Effector memory CD4-positive, alpha-beta T cell (primary cell): Measurements from ENCODE around the gene LRRC74B.
"Not testable (repeated sequence)": the region's sequence is repeated elsewhere in the genome, so short reads cannot be mapped to it uniquely, and the experiment has no call there.

Source experiments
- DNase-seq, 3 donors: peaks; one replicate each; pipeline ENCODE4 v3.0.0-alpha.2; 2020
- H3K27ac ChIP-seq: 2 replicates; pipeline ENCODE4 v1.7.0; 2013; ENCODE audit warnings: mild to moderate bottlenecking, low read length, moderate library complexity; ENCODE audit not compliant: insufficient read depth, poor library complexity, severe bottlenecking
- H3K27me3 ChIP-seq: replicated peaks from 2 replicates; pipeline ENCODE4 v1.7.0; 2013; ENCODE audit warnings: mild to moderate bottlenecking, low read length; ENCODE audit not compliant: insufficient read depth, control insufficient read depth, poor library complexity, severe bottlenecking
- H3K36me3 ChIP-seq: 2 replicates; pipeline ENCODE4 v1.7.0; 2013; ENCODE audit warnings: mild to moderate bottlenecking, low read length, moderate library complexity; ENCODE audit not compliant: control insufficient read depth, insufficient read depth
- H3K4me1 ChIP-seq: 2 replicates; pipeline ENCODE4 v1.7.0; 2013; ENCODE audit warnings: low read length, mild to moderate bottlenecking; ENCODE audit not compliant: control insufficient read depth, insufficient read depth, poor library complexity, severe bottlenecking
- H3K4me3 ChIP-seq: 2 replicates; pipeline ENCODE4 v1.7.0; 2013; ENCODE audit warnings: low read length, low read depth, mild to moderate bottlenecking; ENCODE audit not compliant: insufficient read depth, poor library complexity, severe bottlenecking
- H3K9me3 ChIP-seq: 2 replicates; pipeline ENCODE4 v1.7.0; 2013; ENCODE audit warnings: mild to moderate bottlenecking, low read length, moderate library complexity; ENCODE audit not compliant: control insufficient read depth

Gene LRRC74B

DNA sequence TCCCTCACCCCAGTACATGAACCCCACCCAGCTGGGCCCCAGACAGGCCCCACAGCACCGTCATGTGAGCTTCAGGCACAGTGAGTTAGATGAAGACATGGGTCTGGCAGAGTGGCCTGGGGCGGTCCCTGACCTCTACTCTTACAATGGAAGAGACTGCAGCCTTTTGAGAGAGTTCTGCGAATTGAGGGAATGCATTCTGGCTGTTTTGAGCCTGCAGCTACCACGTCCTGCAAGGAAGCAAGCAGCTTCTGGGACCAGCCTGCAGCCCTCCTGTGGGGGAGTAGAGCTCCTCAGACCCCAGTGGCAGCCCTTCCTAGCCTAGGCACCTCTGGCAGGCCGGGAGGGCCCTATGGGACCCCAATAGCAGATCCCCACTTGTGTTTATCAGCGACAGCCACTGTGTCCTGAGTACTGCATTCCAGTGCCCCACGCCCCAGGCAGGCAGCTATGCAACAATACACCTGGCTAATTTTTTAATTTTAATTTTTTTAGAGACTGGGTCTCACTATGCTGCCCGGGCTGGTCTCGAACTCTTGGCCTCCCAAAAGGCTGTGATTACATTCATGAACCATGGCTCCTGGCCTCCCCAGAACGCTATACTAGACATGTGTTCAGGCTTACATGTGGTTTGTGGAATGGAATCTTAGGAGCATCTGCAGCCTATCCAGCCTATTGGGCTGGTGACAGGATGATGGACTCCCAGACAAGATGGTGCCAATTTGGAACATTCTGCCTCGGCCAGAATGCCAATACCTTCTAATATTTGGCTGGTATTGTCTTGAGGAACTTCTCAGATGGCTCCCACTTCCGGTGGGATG is 12.7 kb upstream of the LRRC74B start:
- H3K27ac ChIP-seq = no peak overlapping the region
- H3K4me1 ChIP-seq = peaks cover 7% of the 10 kb centered on the region
- no peak overlapping the region for H3K4me3 ChIP-seq
- no peaks in the 10 kb centered on the region for H3K9me3 ChIP-seq
- H3K36me3 ChIP-seq = no peaks in the 10 kb centered on the region
- no peak for DNase-seq
- peaks cover 8% of the 10 kb centered on the region for H3K27me3 ChIP-seq

DNA sequence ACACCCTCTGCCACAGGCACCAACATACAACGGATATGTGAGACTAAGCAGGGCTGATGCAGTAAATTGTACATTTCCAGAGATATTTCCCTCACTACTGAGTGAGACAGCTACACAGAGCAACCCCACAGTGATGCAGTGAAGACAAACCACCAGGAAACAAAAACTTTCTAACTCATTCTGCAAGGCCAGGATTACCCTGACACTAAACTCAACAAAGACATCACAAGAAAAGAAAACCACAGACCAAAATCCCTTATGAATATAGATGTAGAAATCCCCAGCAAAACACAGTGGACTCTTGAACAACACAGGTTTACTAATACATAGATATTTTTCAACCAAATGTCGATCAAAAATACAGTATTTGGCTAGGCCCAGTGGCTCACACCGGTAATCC is 11.9 kb upstream of the LRRC74B start:
- no peak overlapping the region for H3K4me3 ChIP-seq
- peaks cover 7% of the 10 kb centered on the region for H3K4me1 ChIP-seq
- no peaks in the 10 kb centered on the region for H3K36me3 ChIP-seq
- no peak for DNase-seq
- H3K9me3 ChIP-seq = no peaks in the 10 kb centered on the region
- H3K27ac ChIP-seq = no peak overlapping the region
- peaks cover 8% of the 10 kb centered on the region for H3K27me3 ChIP-seq

DNA sequence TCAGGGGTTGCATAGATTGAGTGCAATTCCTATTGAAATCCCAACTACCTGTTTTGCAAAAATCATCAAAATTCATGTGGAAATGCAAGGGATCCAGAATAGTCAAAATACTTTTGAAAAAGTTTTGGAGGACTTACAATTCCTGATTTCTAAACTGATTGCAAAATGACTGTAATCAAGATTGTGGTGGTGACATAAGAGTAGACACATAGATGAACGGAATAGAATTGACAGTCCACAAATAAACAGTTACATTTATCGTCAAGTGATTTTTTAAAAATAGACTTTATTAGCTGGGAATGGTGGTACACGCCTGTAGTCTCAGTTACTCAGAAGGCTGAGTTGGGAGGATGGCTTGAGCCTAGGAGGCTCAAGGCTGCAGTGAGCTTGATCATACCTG is 10.8 kb upstream of the LRRC74B start:
- no peaks in the 10 kb centered on the region for H3K9me3 ChIP-seq
- H3K4me1 ChIP-seq = peaks cover 7% of the 10 kb centered on the region
- no peak for DNase-seq
- H3K27ac ChIP-seq = no peak overlapping the region
- no peak overlapping the region for H3K4me3 ChIP-seq
- H3K36me3 ChIP-seq = no peaks in the 10 kb centered on the region
- H3K27me3 ChIP-seq = peaks cover 8% of the 10 kb centered on the region

DNA sequence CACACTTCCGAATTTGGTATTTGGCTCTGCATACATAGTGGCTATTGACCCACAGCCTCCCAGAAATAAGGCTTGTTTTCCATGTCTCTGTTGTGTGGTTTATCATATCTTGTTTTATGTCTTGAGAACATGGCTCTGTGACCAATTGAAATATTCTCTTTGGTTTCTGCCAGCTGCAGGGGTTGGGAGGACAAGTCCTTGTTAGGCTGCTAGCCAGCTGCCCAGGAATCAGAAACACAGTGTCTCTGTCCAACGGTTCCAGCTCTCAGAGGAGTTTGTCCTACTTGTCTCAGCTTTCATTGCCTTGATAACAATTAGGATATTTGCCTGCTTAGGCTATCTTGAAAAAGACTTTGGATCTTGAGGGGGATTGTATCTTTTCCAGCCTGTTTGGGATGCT is 7.3 kb upstream of the LRRC74B start:
- Histone ChIP-seq H3K4me3 (no peak overlapping the region), H3K36me3 (no peaks in the 10 kb centered on the region), H3K27ac (no peak overlapping the region), H3K9me3 (no peaks in the 10 kb centered on the region), H3K4me1 (no peaks in the 10 kb centered on the region), H3K27me3 (no peaks in the 10 kb centered on the region)
- no peak for DNase-seq

DNA sequence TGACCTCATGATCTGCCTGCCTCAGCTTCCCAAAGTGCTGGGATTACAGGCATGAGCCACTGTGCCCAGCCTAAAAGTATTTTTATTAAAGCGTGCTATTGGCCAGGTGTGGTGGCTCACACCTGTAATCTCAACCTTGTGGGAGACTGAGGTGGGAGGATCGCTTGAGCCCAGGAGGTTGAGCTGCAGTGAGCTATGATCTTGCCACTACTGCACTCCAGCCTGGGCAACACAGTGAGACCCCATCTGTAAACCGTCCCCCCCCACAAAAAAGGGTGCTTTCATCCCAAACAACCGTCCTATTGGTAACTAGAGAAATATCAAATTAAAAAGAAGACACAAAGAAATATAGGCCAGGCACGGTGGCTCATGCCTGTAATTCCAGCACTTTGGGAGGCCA is 6.6 kb upstream of the LRRC74B start:
- not testable (repeated sequence) for H3K4me3 ChIP-seq, H3K9me3 ChIP-seq, H3K27ac ChIP-seq, DNase-seq, H3K4me1 ChIP-seq, H3K27me3 ChIP-seq, H3K36me3 ChIP-seq

DNA sequence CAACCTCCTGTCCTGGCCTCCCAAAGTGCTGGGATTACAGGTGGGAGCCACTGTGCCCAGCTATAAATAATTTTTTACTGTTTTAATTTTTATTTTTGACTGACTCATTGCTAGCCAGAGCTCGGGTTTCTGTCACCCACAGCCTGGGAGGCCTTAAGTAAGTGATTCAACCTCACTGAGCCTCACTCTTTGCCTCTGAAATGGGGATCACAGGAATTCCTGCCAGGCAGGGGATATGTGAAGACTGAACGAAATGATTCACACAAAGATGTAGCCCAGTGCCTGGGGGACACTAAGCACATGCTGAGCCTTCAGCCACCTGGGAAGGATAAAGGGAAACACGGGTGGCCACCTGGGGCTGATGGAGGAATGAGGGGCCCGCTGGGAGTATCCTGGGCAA is 3.8 kb upstream of the LRRC74B start:
- Histone ChIP-seq H3K27me3 (no peaks in the 10 kb centered on the region), H3K4me3 (no peak overlapping the region), H3K36me3 (no peaks in the 10 kb centered on the region), H3K4me1 (peaks cover 20% of the 10 kb centered on the region), H3K27ac (no peak overlapping the region), H3K9me3 (no peaks in the 10 kb centered on the region)
- no peak for DNase-seq

DNA sequence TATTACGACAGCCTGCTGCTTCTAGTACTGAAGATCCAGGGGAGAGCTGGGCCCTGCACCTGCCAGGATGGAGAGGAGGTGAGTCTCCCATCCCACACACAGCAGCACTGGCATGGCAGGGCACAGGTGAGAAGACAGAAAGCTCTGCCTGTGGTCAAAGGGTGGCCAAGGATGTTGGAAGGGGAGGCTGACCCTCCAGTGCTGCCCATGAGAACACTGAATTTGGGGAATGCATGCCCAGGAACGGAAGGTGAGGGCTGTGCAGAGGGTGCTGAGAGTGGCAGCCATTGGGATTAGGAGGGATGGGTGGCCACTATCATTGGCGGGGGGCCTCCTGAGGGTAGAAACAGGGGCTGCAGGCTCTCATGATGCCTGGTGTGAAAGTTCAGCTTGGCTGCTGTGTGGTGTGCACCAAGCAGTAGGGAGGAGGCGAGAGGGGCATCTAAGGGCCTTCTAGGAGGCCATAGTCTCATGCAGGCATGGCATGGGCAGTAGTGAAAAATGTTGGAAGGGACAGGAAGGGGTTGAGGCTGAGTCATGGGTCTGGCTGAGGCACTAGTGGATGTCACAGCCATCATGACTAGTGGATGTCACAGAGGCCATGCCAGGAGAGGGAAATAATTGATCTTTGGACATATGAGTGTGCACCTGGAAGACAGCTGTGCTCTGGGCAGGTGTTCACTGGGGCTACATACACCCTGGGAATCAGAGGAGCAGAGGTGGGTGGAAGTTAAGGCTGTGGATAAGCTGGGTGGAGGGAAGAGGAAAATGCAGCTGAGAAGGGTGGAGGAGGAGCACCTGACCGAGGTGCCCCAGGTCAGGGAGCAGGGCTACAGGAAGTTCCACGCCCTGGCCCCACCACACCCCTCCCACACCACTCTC is 2.5 kb upstream of the LRRC74B start:
- no peak for DNase-seq
- no peaks in the 10 kb centered on the region for H3K27me3 ChIP-seq

DNA sequence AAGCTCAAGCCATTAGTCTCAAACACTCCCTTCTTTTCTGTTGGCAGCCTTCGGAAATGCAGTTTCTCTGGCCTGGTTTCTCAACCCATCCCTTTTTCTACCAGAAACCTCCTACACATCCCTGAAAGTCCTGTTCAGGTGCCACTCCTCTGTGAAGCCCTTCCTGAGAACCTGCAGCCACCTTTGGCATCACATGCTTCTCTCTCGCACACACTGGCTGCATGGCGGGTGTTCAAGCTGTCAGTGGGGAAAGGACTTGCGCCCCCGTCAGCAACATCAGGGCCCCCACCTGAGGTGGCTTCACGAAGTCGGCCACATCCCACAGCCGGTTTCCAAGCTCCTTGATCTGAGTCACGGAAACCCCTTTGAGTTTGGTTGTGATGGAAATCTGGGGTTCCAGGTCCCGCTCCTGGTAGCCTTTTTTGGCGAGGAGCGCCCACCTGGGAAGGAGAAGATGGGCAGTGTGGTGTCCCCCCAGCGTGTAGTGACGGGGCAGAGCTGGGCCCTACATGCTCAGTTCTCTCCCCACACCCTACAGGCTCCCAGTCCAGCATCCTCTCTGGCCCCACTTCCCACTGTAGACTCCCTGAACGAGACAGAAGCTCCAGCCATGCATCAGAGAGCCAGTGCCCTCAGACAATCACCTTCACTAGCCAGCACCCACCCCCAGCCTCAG is 1.7 kb upstream of the LRRC74B start:
- Histone ChIP-seq H3K36me3 (no peaks in the 10 kb centered on the region), H3K27ac (no peak overlapping the region), H3K27me3 (no peaks in the 10 kb centered on the region), H3K4me1 (peaks cover 20% of the 10 kb centered on the region), H3K9me3 (no peaks in the 10 kb centered on the region), H3K4me3 (no peak overlapping the region)
- no peak for DNase-seq

More for the DNA sequence above, 2.5 kb upstream of the LRRC74B start:
- peaks cover 20% of the 10 kb centered on the region for H3K4me1 ChIP-seq
- H3K27ac ChIP-seq = no peak overlapping the region
- H3K4me3 ChIP-seq = no peak overlapping the region
- no peaks in the 10 kb centered on the region for H3K9me3 ChIP-seq
- H3K36me3 ChIP-seq = no peaks in the 10 kb centered on the region

DNA sequence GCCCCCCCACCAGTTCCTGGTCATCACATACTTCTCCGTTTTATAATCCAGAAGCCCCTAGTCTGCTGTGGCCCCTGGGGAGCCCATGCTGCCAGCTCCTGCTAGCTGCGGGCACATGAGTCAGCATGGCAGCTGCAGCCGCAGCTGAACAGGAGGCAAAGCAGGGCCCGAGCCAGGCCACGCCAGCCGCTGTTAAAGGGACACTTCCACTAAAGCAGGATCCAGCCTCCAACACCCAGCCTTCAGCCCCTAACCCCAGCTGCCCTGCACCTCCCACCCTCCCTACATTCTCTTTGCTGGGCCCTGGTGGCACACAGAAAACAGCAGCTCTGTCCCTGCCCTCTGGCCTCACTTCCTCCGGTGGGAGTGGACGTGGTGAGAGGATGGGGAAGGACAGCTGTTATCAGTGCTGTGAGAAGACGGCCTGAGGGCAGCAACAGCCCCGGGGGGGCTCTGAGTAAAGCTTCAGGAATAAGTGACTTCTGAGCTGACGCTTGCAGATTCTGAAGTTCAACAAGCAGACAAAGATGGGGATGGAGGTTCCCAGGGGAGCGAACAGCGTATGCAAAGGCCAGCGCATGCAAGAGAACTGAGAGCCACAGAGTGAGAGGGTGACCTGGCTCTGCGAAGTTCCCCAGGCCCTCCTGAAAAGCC is 688 bp upstream of the LRRC74B start:
- Histone ChIP-seq H3K9me3 (no peaks in the 10 kb centered on the region), H3K27me3 (no peaks in the 10 kb centered on the region), H3K36me3 (no peaks in the 10 kb centered on the region), H3K4me1 (peaks cover 20% of the 10 kb centered on the region), H3K4me3 (no peak overlapping the region), H3K27ac (no peak overlapping the region)
- no peak for DNase-seq
